H54 (cell line): ENCODE data around the gene IL24.

Source experiments
- DNase-seq: peaks from one replicate; pipeline ENCODE4 v3.0.0; 2011; ENCODE audit warnings: low spot score, mixed read lengths; ENCODE audit not compliant: insufficient read length
- FAIRE-seq: peaks from 3 replicates; lab custom pipeline; 2011; peaks lifted over from hg19 to GRCh38; lab: Jason Lieb, UNC
- POLR2A ChIP-seq: IDR thresholded peaks from 2 replicates; pipeline ENCODE4 v1.6.1; 2011; ENCODE audit warnings: low read depth, mild to moderate bottlenecking, low read length

Gene IL24

GRCh38 chr1:206890125-206891060, 6.8 kb upstream of the IL24 start:
- DNase-seq (no peak), FAIRE-seq (no peak)
- no peak for TF ChIP-seq POLR2A

- FAIRE-seq (no peak), DNase-seq (no peak)
- no peak for TF ChIP-seq POLR2A
Measured at GRCh38 chr1:206891412-206891811, 5.8 kb upstream of the IL24 start.

- no peak for TF ChIP-seq POLR2A
- DNase-seq (no peak), FAIRE-seq (no peak)
Measured at GRCh38 chr1:206892351-206892984, 4.8 kb upstream of the IL24 start.

DNA sequence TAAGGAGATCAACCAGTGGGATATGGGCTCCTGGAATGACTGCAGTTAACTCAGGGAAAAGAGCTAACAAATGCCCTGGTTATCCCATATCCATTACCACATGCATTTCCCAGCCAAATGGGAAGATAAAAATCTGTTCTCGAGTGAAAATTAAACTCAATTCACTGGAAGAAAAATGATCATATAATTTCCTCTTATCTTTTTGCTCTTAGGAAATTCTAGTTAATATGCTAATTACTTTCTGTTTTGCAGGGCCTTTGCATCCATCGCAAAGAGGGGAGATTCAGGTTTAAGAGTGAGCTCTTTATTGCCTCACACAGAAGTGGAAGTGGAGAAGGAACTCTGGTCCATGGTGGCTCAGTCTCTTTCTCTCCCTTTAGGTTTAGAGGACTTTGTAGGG, 3.9 kb upstream of the IL24 start:
- FAIRE-seq (no peak), DNase-seq (no peak)
- TF ChIP-seq POLR2A, result no peak

DNA sequence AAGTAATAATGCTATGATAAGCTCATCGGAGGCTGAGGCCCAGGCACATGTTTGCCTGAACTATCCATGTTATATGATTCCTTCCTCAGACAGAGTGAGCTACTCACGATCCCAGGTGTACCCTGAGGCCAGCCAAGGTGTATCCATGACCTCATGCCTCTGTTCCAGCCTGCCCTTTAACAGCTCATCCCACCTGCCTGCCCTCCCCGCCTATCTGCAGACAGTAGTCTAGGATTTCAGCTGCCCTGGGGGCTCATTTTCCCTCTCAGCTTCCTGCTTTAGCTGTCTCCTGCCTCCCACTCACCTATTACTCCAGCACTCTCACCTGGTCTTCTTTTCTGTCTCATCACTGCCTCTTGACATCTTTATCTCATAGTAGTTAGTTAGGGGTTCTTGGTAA, 1.9 kb upstream of the IL24 start:
- no peak for TF ChIP-seq POLR2A
- FAIRE-seq (no peak), DNase-seq (no peak)

DNA sequence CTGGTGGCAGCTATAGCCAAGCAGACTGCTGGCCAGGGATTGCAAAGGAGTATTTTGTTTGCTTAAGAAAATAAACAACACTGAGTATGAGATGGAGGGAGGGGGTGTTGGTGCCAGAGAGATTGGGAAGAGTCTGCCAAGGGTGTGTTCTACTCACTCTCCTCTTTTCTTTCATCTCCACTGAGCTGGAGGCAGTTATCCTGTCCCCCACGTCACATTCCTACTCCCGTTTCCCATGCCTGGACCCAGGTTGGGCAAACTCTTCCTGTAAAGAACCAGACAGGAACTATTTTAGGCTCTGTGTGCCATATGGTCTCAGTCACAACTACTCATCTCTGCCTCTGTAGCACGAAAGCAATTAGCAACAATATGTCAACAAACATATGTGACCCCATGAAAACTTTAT, 1.4 kb upstream of the IL24 start:
- DNase-seq (no peak), FAIRE-seq (no peak)
- no peak for TF ChIP-seq POLR2A

- DNase-seq (no peak), FAIRE-seq (no peak)
- no peak for TF ChIP-seq POLR2A
Measured at GRCh38 chr1:206896261-206896660, 982 bp upstream of the IL24 start.

- FAIRE-seq (no peak), DNase-seq (no peak)
- TF ChIP-seq POLR2A, result no peak
Measured at GRCh38 chr1:206898089-206898914, 1.1 kb downstream of the IL24 start.

DNA sequence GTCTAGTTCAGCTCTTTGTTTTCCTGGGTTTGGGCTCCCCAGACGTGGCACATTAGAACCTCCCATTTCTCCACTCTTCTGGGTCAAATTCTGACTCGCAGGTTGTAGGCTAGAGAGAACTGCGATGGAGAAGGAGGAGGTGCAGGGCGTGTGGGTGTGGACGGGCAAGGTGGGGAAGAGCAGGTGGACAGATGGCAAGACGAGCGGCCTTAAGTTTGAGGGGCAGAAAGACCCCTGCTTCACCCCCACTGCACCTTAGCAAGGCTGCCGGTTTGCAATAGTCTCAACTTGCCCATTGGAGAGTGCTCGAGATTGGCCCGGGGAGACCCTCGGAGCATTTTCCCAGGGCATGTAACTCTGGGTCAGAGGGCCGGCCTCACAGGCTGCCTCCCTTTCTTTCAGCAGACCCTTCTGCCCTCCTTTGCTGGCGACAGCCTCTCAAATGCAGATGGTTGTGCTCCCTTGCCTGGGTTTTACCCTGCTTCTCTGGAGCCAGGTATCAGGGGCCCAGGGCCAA, 1.7 kb downstream of the IL24 start:
- no peak for DNase-seq
- no peak for TF ChIP-seq POLR2A
- FAIRE-seq, result no peak

- DNase-seq (no peak), FAIRE-seq (no peak)
- no peak for TF ChIP-seq POLR2A
Measured at GRCh38 chr1:206899717-206900116, 2.5 kb downstream of the IL24 start.

DNA sequence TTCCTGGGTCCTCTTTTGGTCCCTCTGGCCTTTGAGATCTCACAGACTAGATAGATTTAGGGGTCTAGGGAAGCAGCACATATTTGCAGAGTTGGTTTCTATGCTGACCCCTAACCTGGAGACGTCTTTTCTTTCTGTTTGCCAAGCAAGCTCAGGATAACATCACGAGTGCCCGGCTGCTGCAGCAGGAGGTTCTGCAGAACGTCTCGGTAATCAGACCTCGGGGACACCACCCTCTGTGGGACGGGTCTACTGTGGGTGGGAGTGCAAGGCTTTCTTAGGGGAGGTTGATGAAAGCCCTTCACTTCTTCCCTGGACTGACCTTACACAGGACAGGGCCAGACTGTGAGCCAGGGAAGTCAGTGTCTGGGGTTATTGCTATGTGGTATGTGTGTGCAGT, 2.9 kb downstream of the IL24 start:
- no peak for TF ChIP-seq POLR2A
- FAIRE-seq, result no peak

DNA sequence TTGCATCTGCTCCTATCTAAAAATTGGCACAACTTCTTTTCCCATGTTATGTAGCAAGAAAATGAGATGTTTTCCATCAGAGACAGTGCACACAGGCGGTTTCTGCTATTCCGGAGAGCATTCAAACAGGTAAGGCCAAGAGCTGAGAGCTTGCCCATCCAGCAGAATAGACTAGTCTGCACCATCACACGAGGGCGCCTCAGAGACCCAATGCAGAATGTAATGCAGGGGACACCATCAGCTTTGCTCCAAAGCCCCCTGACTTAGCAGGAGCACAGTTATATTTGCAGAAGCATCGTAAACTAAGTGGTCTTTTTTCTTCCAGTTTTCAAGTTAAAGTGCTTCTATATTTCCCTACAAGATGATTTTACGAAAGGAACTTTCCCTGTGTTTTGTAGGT, 4.7 kb downstream of the IL24 start:
- DNase-seq, result no peak
- TF ChIP-seq POLR2A, result no peak
- no peak for FAIRE-seq

More for the DNA sequence above, 2.9 kb downstream of the IL24 start:
- no peak for DNase-seq

GRCh38 chr1:206902702-206903101, 5.5 kb downstream of the IL24 start:
- no peak for TF ChIP-seq POLR2A
- FAIRE-seq (no peak), DNase-seq (no peak)

DNA sequence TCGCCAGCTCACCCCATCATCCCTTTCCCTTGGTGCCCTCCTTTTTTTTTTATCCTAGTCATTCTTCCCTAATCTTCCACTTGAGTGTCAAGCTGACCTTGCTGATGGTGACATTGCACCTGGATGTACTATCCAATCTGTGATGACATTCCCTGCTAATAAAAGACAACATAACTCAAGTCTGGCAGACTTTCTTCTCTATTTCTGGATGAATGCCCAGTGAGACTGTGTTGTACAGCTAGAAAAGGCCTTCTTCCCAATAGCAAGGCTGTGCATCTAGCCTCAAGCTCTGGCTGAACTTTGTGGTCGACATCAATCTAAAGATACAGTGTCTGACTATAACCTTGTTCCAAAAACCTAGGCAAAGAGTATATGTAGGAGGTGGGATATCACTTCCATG, 6.4 kb downstream of the IL24 start:
- DNase-seq (no peak), FAIRE-seq (no peak)
- no peak for TF ChIP-seq POLR2A
